ENCODE results near the gene SGPP1.

DNA sequence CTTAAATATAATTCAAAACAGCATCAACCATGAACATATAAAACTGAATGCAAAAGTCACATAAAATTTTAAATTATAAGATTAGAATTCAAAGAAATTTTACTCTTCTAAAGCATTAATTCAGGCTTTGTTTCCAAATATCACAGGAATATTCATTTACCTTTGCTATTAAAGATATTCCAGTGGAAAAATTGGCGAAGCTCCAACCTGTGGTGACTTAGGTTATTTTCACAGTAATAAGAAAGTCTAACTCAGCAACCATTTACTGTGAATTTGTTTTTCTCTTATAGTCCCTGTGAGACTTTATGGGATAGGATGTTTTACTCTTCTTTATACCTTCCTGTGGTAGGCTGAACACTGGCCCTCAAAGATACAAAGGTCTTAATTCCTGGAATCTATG lies 89.4 kb downstream of the SGPP1 start:
- TF ChIP-seq EZH2 (IDR thresholded peaks at IDR 0.05; ENCODE audit: low read length): no peak
- TF ChIP-seq, protein P1, sequence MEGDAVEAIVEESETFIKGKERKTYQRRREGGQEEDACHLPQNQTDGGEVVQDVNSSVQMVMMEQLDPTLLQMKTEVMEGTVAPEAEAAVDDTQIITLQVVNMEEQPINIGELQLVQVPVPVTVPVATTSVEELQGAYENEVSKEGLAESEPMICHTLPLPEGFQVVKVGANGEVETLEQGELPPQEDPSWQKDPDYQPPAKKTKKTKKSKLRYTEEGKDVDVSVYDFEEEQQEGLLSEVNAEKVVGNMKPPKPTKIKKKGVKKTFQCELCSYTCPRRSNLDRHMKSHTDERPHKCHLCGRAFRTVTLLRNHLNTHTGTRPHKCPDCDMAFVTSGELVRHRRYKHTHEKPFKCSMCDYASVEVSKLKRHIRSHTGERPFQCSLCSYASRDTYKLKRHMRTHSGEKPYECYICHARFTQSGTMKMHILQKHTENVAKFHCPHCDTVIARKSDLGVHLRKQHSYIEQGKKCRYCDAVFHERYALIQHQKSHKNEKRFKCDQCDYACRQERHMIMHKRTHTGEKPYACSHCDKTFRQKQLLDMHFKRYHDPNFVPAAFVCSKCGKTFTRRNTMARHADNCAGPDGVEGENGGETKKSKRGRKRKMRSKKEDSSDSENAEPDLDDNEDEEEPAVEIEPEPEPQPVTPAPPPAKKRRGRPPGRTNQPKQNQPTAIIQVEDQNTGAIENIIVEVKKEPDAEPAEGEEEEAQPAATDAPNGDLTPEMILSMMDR (optimal IDR thresholded peaks at IDR 0.05 in 1 of 3, IDR thresholded peaks at IDR 0.05 in 1 of 3, conservative IDR thresholded peaks at IDR 0.05 in 1 of 3; ENCODE audit: extremely low read depth in 1 of 3, insufficient read depth in 2 of 3, low read length in 3 of 3): no peak
